GM18507 (cell line): ENCODE measurements around the gene ZNF225.
"Not testable (repeated sequence)": the region's sequence is repeated elsewhere in the genome, so short reads cannot be mapped to it uniquely, and the experiment has no call there.

ENCODE experiments used
- DNase-seq: peaks from one replicate; pipeline ENCODE4 v3.0.0; 2011; ENCODE audit warnings: low read depth; ENCODE audit not compliant: insufficient read length; ENCODE audit errors: extremely low spot score
- FAIRE-seq: peaks from 2 replicates; lab custom pipeline; 2011; peaks lifted over from hg19 to GRCh38; lab: Jason Lieb, UNC

ZNF225 gene

GRCh38 chr19:44113138-44113783, at the start of gene ZNF225:
TSS of gene ZNF225 (plus strand) at chr19:44113399. CDS start at chr19:44115828, 2,429 bp downstream.
- DNase-seq (peak; percentile 75), FAIRE-seq (peak; percentile 99)

DNA sequence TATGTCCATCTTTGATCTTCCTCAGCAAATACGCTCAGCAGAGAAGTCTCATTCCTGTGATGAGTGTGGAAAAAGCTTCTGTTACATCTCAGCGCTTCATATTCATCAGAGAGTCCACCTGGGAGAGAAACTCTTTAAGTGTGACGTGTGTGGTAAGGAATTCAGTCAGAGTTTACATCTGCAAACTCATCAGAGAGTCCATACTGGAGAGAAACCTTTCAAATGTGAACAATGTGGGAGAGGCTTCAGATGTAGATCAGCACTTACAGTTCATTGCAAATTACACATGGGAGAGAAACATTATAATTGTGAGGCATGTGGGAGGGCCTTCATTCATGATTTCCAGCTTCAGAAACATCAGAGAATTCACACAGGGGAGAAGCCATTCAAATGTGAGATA, 46.9 kb upstream of the ZNF225 start:
- no peak for FAIRE-seq
- no peak for DNase-seq

- FAIRE-seq = no peak
- DNase-seq = no peak
Measured at GRCh38 chr19:44069415-44069814, 43.8 kb upstream of the ZNF225 start.

- FAIRE-seq (peak; percentile 95), DNase-seq (peak; percentile 64)
Measured at GRCh38 chr19:44071824-44072542, 41.2 kb upstream of the ZNF225 start, which contains the start of gene ZNF284. TSS of gene ZNF284 (plus strand) at chr19:44072159. CDS start at chr19:44076390, 4,231 bp downstream.

DNA sequence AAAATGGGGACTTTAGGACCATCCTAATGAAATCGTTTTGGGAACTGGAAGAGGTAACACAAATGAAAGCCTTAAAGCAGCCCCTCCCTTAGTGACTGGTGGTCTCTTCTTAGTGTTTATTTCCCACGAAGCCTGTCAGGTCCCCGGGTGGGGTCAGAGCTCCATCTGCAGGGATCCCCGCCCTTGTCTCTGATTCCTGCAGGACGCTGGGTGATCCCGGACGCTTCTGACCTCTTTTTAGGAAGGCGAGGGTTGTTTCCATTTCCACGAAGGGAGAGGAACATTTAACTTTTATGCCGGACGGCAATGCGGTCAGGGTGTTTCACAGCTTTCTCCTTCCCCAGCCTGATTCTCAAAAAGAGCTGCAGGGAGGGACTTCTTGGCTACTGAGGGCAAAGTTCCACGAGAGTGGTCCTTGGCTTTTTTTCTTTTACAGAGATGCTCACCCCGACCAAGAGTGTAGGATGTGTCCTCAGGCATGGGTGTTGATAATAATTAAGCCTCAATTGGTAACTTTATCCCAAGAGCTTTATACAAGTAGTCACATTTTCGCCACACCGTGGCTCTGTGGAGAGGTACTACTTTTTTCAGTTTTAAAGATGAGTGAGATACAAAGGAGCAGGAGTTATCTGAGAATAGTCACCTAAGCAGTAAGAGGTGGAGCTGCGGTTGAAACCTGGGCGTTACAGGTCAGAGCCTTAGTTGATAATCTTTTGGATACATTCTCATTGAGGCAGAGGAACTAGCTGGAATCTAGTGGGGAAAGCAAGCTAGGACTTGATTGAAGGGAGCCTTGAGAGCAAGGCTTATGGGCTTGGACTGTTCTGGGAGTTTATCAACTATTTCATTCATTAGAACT, 40.4 kb upstream of the ZNF225 start:
- DNase-seq (no peak), FAIRE-seq (no peak)

GRCh38 chr19:44076325-44076724, 36.9 kb upstream of the ZNF225 start:
- FAIRE-seq = no peak
- DNase-seq = no peak

GRCh38 chr19:44092108-44092507, 21.1 kb upstream of the ZNF225 start:
- DNase-seq (no peak), FAIRE-seq (no peak)

DNA sequence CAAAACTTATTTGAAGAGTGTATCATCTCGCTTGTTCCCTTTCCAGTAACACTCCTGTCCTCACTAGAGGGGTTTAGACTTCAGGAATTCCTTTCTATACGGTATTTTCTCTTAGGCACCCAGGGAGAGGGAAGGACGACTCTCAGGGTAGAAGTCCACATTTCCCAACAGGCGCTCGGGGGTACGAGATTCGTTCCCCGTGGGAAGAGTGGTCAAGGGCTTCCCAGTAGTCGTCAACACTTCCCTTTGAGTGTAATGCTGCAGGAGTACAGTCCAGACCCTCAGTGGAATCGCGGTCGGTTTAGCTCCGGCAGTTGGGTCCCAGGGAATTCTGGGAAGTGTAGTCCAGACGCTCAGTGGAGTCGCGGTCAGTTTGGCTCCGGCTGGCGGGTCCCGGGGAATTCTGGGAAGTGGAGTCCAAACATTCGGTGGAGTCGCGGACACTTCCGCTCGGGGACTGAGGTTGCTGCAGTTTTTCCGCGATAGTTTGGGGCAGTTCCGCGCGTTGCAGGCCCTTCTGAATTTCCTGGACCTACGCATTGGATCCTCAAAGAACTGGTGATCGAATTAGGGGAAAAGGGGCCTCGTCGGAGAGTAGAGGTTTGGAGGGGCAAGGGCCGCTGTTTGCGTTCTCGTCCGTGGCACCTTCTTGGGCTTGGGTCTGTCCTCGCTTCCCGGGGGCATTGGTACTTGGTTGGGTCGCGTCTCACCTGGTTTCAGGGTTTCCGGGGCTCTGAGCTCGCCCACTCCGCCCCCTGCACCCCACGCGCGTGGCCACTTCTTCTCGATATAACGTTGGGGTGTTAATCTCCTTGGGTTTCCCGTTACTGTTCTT, 19.1 kb upstream of the ZNF225 start, which contains the start of gene ZNF224:
ZNF224 (plus strand) TSS at position 431 of the 835 bp plus-strand sequence. CDS start 3,513 bp downstream, outside the sequence.
- FAIRE-seq (peak; percentile 98), DNase-seq (peak; percentile 75)

GRCh38 chr19:44107751-44108150, 5.4 kb upstream of the ZNF225 start:
- FAIRE-seq = no peak
- DNase-seq = no peak

DNA sequence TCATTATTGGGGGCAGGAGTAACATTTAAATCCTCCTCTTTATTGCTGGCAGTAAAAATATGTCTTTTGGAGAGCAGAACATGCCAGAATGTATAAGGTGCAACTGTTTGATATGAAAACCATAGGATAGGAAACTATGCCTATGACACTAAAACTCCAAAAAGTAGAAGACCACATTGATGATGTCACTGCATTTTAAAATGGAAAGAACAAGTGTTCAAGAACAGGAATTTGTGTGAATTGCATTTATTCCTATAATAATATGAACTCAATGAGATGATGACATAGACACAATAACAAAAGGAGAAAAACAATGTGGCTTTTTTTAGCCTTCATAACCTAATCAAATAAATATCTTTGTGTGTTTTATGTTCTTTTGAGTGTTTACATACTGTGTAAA, 3.7 kb upstream of the ZNF225 start:
- FAIRE-seq = no peak
- no peak for DNase-seq

- FAIRE-seq (no peak), DNase-seq (no peak)
Measured at GRCh38 chr19:44111910-44112463, 1.2 kb upstream of the ZNF225 start.

GRCh38 chr19:44112802-44113137, 429 bp upstream of the ZNF225 start:
- FAIRE-seq (no peak), DNase-seq (no peak)

DNA sequence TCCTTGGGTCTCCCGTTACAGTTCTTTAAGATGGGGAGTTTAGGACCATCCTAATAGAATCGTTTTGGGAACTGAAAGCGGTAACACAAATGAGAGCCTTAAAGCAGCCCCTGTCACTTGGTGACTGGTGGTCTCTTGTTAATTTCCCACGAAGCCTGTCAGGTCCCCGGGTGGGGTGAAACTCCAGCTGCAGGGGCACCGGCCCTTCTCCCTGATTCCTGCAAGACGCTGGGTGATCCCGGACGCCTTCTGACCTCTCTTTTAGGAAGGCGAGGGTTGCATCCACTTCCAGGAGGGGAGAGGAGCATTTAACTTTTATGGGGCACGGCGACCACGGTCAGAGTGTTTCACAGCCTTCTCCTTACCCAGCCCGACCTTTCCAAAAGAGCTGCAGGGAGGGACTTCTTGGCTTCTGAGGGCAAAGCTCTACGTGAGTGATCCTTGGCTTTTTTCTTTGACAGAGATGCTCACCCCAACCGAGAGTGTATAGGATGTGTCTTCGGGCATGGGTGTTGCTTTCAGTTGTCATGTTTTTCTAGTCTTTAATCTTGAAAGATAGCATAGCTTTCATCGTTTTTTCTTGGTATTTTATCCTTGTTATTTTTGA, 688 bp downstream of the ZNF225 start:
- FAIRE-seq (no peak), DNase-seq (no peak)

- not testable (repeated sequence) for DNase-seq, FAIRE-seq
Measured at GRCh38 chr19:44121162-44121561, 8.0 kb downstream of the ZNF225 start.

DNA sequence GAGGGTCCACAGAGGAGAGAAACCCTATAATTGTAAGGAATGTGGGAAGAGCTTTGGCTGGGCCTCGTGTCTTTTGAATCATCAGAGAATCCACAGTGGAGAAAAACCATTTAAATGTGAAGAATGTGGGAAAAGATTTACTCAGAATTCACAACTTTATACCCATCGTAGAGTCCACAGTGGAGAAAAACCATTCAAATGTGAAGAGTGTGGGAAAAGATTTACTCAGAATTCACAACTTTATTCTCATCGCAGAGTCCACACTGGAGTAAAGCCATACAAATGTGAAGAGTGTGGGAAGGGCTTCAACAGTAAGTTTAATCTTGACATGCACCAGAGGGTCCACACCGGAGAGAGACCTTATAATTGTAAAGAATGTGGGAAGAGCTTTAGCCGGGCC, 18.8 kb downstream of the ZNF225 start:
- DNase-seq (no peak), FAIRE-seq (no peak)

GRCh38 chr19:44141191-44142058, 28.2 kb downstream of the ZNF225 start, which contains the start of gene ZNF234:
TSS of gene ZNF234 (plus strand) at chr19:44141554. CDS start at chr19:44144633, 3,079 bp downstream.
- FAIRE-seq = peak; percentile 81

GRCh38 chr19:44142059-44142433, 28.8 kb downstream of the ZNF225 start:
- FAIRE-seq (no peak), DNase-seq (no peak)

More at GRCh38 chr19:44141191-44142058, 28.2 kb downstream of the ZNF225 start, which contains the start of gene ZNF234:
- DNase-seq = peak; percentile 62
